Mucosa of rectum (tissue), 2 donors: ENCODE data around the gene GP9.
"Not testable (repeated sequence)": the region's sequence is repeated elsewhere in the genome, so short reads cannot be mapped to it uniquely, and the experiment has no call there.

Source experiments
- H3K27ac ChIP-seq, 2 donors: one replicate each; pipeline ENCODE4 v1.7.0; 2013; ENCODE audit warnings: inconsistent platforms in 2 of 2, low read depth in 2 of 2, low read length in 2 of 2
- H3K27me3 ChIP-seq, 2 donors: one replicate each; pipeline ENCODE4 v1.7.0; 2013; ENCODE audit warnings: low read length in 2 of 2; ENCODE audit not compliant: control insufficient read depth in 2 of 2, insufficient read depth in 2 of 2
- H3K36me3 ChIP-seq, 2 donors: one replicate each; pipeline ENCODE4 v1.7.0; 2013; ENCODE audit warnings: low read length in 2 of 2; ENCODE audit not compliant: control insufficient read depth in 2 of 2, insufficient read depth in 2 of 2
- H3K4me1 ChIP-seq, 2 donors: one replicate each; pipeline ENCODE4 v1.7.0; 2013; ENCODE audit warnings: low read length in 2 of 2, mild to moderate bottlenecking in 1 of 2; ENCODE audit not compliant: control insufficient read depth in 2 of 2, insufficient read depth in 2 of 2
- H3K4me3 ChIP-seq, 2 donors: one replicate each; pipeline ENCODE4 v1.7.0; 2013; ENCODE audit warnings: low read length in 2 of 2
- H3K9ac ChIP-seq, 2 donors: one replicate each; pipeline ENCODE4 v1.7.0; 2013; ENCODE audit warnings: low read length in 2 of 2, low read depth in 1 of 2, mild to moderate bottlenecking in 1 of 2
- H3K9me3 ChIP-seq, 2 donors: one replicate each; pipeline ENCODE4 v1.7.0; 2013; ENCODE audit warnings: low read length in 2 of 2; ENCODE audit not compliant: control insufficient read depth in 2 of 2
- donor health status: healthy.
- donor health status: Normal muscosa, but diverticular disease.

GP9 gene

DNA sequence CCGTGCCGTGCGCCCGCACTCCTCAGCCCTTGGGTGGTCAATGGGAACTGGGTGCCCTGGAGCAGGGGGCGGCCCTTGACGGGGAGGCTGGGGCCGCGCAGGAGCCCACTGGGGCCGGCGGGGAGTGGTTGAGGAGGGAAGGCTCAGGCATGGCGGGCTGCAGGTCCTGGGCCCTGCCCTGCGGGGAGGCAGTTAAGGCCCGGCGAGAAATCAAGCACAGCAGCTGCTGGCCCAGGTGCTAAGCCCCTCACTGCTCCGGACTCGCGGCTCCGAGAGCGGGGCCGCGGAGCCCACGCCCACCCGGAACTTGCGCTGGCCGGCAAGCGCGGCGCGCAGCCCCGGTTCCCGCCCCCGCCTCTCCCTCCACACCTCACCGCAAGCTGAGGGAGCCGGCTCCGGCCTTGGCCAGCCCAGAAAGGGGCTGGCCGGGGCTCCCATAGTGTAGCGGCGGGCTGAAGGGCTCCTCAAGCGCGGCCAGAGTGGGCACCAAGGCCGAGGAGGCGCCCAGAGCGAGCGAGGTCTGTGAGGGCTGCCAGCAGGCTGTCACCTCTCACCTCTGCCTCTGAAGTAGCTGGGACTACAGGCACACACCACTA, 7.8 kb downstream of the GP9 start:
- Histone ChIP-seq H3K9me3 (no peaks in the 10 kb centered on the region), H3K4me1 (peaks cover 29 to 33% of the 10 kb centered on the region in 2 donors), H3K27me3 (no peaks in the 10 kb centered on the region), H3K36me3 (no peaks in the 10 kb centered on the region), H3K27ac (no peak overlapping the region), H3K9ac (peak overlapping the region in 1 of 2 donors; percentile 10), H3K4me3 (no peak overlapping the region)

DNA sequence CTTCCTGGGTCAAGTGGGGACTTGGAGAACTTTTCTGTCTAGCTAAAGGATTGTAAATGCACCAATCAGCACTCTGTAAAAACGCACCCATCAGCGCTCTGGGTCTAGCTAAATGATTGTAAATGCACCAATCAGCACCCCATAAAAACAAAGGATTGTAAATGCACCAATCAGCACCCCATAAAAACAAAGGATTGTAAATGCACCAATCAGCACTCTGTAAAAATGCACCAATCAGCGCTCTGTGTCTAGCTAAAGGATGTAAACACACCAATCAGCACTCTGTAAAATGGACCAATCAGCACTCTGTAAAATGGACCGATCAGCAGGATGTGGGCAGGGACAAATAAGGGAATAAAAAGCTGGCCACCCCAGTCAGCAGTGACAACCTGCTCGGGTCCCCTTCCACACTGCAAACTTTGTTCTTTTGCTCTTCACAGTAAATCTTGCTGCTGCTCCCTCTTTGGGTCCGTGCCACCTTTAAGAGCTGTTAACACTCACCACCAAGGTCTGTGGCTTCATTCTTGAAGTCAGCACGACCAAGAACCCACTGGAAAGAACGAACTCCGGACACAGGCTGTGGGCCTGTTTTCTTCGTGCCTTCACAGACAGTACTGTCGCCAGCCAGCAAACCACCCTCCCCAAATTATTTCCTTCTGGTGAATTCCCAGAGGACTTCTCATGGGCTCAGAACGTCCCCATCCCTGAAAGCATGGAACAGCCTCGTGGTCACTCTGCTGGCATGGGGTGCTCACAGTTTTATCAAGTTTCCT, 8.9 kb downstream of the GP9 start:
- not testable (repeated sequence) for H3K4me3 ChIP-seq, H3K27me3 ChIP-seq, H3K36me3 ChIP-seq, H3K9ac ChIP-seq, H3K9me3 ChIP-seq, H3K27ac ChIP-seq
- peaks cover 20 to 26% of the 10 kb centered on the region in 2 donors for H3K4me1 ChIP-seq

DNA sequence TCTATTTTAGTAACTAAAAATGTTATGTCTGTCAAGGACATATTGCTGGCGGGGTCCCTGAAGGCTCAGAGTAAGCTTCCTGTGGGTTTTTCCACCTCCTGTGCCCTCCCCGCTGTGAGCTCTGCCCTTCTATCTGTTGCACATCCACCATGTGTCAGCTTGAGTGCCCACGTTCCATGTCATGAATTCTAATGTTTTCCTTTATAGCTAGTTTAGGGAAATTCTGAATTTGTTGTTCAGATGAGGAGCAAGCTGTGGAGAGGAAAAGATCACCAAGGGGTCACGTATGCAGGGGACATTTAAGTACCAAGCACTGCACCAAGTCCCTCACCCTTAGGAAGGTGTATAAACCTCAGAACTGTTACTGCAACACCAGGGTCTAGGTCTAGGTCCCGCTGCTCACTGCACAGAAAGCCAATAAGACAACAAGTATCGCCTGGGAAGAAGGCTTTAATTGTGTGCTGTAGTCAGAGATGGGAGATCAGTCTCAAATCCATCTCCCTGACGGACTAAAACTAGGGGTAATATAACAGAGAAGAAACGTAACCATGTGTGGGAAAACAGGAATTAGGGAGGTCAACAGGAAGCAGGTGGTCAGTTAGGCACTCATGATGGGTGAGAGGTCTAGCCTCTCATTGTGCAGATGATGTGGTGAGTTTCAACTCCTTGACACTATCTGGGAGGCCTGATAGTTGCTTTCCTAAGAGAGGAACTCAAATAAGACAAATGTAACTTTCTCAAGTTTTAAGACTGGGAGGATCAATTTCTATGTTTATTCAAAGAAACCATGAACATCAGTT, 9.7 kb downstream of the GP9 start:
- Histone ChIP-seq H3K27ac (no peak overlapping the region), H3K9ac (no peak overlapping the region), H3K36me3 (no peaks in the 10 kb centered on the region), H3K27me3 (no peaks in the 10 kb centered on the region), H3K4me3 (no peak overlapping the region), H3K9me3 (no peaks in the 10 kb centered on the region), H3K4me1 (peaks cover 14 to 18% of the 10 kb centered on the region in 2 donors)

- H3K4me3 ChIP-seq: no peak overlapping the region
- H3K27ac ChIP-seq: no peak overlapping the region
- no peaks in the 10 kb centered on the region for H3K27me3 ChIP-seq
- H3K4me1 ChIP-seq: no peaks in the 10 kb centered on the region
- no peaks in the 10 kb centered on the region for H3K9me3 ChIP-seq
- no peaks in the 10 kb centered on the region for H3K36me3 ChIP-seq
- no peak overlapping the region for H3K9ac ChIP-seq
Observed at GRCh38 chr3:129077222-129077621, 16.6 kb downstream of the GP9 start.

- H3K4me1 ChIP-seq: no peaks in the 10 kb centered on the region
- H3K9ac ChIP-seq: no peak overlapping the region
- no peaks in the 10 kb centered on the region for H3K27me3 ChIP-seq
- H3K9me3 ChIP-seq: no peaks in the 10 kb centered on the region
- H3K36me3 ChIP-seq: no peaks in the 10 kb centered on the region
- H3K4me3 ChIP-seq: no peak overlapping the region
- no peak overlapping the region for H3K27ac ChIP-seq
Observed at GRCh38 chr3:129078510-129078909, 17.9 kb downstream of the GP9 start.

DNA sequence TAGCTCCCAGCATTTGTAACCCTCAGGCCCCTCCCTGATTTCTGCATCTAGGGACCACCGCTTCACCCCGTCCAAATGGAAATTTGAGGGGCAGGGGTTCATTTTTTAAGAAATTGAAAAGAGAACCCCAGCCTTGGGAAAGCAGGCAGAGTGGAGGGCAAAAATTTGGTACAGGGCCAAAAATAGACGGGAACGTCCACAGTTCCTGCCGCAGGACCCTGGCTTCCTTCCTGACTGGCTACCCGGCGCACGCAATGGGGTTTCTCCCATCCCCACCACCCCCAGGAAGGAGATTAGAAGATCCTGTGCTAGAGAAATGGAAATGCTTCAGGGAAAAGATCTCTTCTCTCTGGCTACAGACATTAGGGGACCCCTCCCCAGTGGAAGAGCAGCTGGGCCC, 20.9 kb downstream of the GP9 start:
- Histone ChIP-seq H3K36me3 (no peaks in the 10 kb centered on the region), H3K27me3 (no peaks in the 10 kb centered on the region), H3K9me3 (no peaks in the 10 kb centered on the region), H3K4me1 (no peaks in the 10 kb centered on the region), H3K9ac (no peak overlapping the region), H3K4me3 (no peak overlapping the region), H3K27ac (no peak overlapping the region)

DNA sequence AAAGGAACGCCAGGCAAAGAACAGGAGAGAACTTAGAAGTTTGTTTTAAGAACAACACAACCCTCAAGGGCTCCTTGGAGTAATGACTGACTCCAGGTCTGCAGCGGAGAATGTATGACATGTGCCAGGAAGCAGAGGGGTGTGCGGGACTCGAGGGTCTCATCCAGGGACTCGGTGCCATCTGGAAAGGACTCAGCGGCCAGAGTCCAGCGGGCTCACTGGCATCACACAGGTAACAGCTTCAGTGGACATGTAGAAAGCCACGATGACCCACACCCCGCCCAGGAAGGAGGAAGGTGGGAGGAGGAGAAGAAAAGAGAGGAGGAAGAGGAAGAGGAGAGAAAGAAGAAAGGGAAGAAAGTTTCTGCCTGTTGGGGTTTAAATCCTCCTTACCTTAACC, 21.4 kb downstream of the GP9 start:
- Histone ChIP-seq H3K9me3 (no peaks in the 10 kb centered on the region), H3K36me3 (no peaks in the 10 kb centered on the region), H3K4me1 (peaks cover 0 to 5% of the 10 kb centered on the region in 2 donors), H3K9ac (no peak overlapping the region), H3K27ac (no peak overlapping the region), H3K4me3 (no peak overlapping the region), H3K27me3 (no peaks in the 10 kb centered on the region)

DNA sequence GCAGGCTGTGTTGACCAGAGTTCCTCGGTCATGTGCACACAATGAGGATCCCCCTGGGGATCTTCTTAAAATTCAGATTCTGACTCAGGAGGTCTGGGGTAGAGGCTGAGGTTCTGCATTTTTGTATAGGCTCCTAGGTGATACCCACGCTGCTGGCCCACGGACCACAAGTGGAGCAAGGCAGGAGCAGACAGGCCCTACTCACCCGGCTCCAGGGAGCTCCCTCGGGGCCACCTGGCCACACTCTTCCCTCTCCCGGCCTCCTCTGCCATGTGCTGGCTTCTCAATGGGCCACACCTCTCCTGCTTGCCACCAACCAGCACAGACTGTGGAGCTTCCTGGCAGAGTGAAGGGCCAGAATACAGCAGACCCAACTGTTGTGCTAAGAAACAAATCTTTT, 23.9 kb downstream of the GP9 start:
- Histone ChIP-seq H3K4me3 (no peak overlapping the region), H3K27me3 (no peaks in the 10 kb centered on the region), H3K4me1 (peaks cover 2 to 8% of the 10 kb centered on the region in 2 donors), H3K9me3 (no peaks in the 10 kb centered on the region), H3K27ac (no peak overlapping the region), H3K9ac (no peak overlapping the region), H3K36me3 (no peaks in the 10 kb centered on the region)

DNA sequence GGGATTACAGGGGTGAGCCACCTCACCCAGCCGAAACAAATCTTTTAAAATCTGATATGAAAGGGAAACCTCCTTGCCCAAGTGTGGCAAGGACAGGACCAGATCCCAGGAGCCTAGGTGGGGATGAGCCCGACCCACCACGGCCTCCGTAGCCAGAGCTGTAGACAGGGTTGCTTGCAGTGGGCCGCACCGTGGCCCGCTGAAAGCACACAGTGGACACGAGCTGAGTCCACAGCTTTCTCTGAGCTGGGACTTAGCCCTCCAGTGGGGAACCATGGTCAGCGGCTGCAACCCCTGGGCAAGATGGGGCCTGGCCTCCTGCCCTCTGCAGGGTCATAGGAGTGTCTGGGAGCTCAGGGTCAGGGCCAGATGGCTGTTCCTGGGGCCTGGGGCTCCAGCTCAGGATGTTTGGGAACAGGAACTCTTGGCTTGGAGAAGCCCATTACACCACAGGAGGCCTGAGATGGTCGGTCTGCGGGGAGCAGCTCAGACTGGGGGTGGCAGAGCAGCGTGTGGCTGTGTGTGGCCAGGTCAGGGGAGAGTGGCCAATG, 24.7 kb downstream of the GP9 start:
- H3K27me3 ChIP-seq: no peaks in the 10 kb centered on the region
- H3K36me3 ChIP-seq: no peaks in the 10 kb centered on the region
- no peak overlapping the region for H3K27ac ChIP-seq
- no peak overlapping the region for H3K4me3 ChIP-seq
- H3K9me3 ChIP-seq: no peaks in the 10 kb centered on the region
- no peak overlapping the region for H3K9ac ChIP-seq
- peaks cover 2 to 8% of the 10 kb centered on the region in 2 donors for H3K4me1 ChIP-seq

DNA sequence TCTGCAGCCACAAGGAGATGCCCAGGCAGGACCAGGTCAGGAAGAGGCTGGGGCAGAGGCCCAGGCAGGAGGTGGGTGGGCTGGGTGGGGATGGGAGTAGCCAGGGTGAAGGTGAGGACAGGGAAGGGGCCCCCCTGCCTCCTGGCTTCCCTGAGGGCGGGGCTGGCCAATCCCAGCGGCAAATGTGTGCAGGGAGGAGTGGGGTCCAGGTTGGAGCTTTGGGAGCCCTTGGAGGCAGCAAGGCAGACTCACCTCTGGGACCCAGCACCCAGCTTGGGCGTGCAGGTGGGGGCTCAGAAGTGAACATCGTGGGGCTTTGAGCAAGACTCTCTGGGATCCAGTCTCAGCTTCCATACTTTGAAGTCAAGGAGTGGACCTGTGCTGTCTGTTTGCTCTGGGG, 25.2 kb downstream of the GP9 start:
- H3K9ac ChIP-seq: no peak overlapping the region
- H3K27ac ChIP-seq: no peak overlapping the region

More for the DNA sequence above, 25.2 kb downstream of the GP9 start:
- Histone ChIP-seq H3K9me3 (no peaks in the 10 kb centered on the region), H3K4me3 (no peak overlapping the region), H3K4me1 (peaks cover 2 to 8% of the 10 kb centered on the region in 2 donors), H3K36me3 (no peaks in the 10 kb centered on the region), H3K27me3 (no peaks in the 10 kb centered on the region)
